Central memory CD4-positive, alpha-beta T cell (primary cell): ENCODE results near the gene ASTN2.

Experiments
- DNase-seq: peaks from one replicate; pipeline ENCODE4 v3.0.0; 2022
- total RNA-seq, 3 experiments: gene quantifications; one replicate each; lab custom pipeline; 2026; lab: John Stamatoyannopoulos, UW

The ASTN2 gene
- total RNA-seq: 1.8 to 10.2 (median 5.0) reads per million in 3 experiments

DNA sequence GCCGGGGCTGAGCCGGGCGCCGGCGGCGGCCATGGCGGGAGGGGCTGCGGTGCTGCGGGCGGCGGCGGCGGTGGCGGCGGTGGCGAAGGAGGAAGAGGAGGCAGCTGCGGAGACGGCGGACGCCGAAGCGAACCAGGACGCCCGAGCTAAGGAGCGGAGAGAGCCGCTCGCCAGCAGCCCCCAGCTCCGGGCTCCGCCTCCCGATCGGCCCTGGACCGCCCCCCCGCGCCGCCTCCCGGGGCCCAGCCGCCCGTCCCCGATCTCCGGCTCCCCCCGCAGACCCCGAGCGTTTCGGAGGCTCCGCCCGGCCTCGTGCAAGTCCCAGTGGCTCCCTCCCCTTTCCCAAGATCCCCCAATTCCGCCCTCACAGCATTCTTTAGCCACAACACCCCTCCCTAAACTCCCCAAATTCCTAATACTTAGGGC lies at the start of gene ASTN2:
TSS of gene ASTN2 (minus strand) at position 152 of the 426 bp plus-strand sequence. CDS start at position 33, 119 bp downstream.
- no peak for DNase-seq

DNA sequence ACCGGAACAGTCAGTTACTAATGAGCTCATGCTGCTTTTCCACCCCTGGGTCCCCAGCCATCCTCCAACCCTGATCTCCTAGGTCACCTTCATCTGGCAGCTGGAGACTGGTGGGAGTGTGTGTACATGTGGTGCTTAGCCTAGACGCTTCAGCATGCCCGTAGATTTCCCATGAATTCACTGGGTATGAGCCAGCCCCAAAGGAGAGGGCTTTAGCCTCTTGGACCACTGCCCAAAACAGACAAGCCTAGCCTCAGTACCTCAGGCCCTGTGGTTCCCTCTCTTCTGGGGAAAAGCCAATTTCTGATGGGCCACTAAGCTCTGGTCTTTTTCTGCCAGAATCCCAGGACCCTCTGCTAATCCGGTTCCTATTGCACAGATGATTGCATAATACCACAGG lies 48.0 kb upstream of the ASTN2 start:
- no peak for DNase-seq

GRCh38 chr9:117461386-117461785 lies 46.5 kb upstream of the ASTN2 start:
- no peak for DNase-seq

DNA sequence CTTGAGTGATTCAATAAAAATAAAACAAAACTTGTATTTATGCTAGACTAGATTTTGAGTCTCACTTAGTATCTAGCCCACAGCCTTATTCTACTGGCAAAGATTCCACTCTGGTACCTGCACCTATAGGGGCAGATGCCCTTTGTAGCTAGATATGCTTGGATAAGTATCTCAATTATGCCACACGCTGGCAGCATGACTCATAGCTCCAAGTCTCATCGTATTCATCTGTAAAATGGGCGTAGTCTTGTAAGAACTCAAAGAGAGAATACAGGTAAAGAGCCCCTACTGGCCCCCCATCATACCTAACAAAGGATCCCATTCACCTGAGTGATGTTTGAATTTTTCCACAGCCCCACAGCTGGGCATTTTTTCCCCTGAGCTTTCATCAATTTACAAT lies 45.9 kb upstream of the ASTN2 start:
- DNase-seq: no peak

DNA sequence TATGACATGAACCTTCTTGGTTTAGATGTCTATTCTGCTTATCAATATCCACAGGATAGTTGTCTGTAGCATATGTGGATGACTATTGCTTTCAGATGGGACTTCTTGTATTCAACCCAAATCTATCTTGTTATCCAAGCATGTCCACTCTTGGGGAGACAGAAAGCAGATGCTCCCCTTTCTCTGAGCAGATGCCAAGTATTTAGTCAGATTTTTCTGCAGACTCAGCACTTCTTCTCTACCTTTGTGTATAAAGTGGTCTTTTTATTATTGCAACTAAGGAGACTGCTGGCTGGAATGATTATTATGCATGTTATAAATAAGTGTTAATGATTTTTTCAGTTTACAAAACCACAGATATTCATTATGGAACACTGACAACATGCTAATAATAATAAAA lies 45.1 kb upstream of the ASTN2 start:
- no peak for DNase-seq

DNA sequence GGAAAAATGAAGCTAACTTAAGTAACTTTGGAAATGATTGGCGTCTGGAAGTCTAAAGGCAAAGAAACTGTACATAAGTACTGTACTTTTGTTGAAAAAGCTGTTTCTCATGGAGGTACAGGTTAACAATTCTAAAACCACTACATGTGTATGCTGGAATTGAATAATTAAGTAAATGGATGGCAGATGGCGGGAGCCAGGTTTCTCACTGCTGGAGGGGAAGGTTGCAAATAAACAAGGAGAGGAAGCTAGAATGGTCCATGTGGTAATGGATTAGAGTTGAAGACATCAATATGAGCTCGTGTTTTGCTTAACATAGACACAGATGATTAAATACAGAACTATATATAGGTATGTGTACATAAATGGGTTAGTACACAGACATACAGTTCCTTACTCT lies 43.2 kb upstream of the ASTN2 start:
- no peak for DNase-seq

GRCh38 chr9:117454711-117455110 lies 39.9 kb upstream of the ASTN2 start:
- no peak for DNase-seq

DNA sequence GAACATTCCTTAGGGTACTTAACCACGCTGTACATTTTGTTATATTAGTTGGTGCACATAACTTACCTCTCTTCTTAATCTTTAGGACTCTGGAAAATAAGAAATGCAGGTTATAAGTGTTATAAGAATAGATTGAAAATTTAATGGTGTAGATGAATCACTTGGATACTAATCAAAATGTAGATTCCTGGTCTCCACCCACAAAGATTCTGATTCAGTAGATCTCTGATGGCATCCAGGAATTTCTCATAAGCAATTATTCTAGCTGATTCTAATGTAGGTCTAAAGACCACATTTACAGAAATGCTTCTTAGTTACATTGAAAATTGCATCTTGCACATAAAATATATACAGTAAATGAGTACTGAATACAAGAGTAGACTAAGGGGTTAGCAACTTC lies 38.9 kb upstream of the ASTN2 start:
- DNase-seq: no peak

- DNase-seq: no peak
These were observed 36.5 kb upstream of the ASTN2 start for GRCh38 chr9:117451311-117451710.

- no peak for DNase-seq
These were observed 33.2 kb upstream of the ASTN2 start for GRCh38 chr9:117448066-117448465.

- no peak for DNase-seq
These were observed 30.8 kb upstream of the ASTN2 start for GRCh38 chr9:117445631-117446030.

GRCh38 chr9:117444501-117444900 lies 29.6 kb upstream of the ASTN2 start:
- no peak for DNase-seq

GRCh38 chr9:117437283-117437682 lies 22.4 kb upstream of the ASTN2 start:
- no peak for DNase-seq

DNA sequence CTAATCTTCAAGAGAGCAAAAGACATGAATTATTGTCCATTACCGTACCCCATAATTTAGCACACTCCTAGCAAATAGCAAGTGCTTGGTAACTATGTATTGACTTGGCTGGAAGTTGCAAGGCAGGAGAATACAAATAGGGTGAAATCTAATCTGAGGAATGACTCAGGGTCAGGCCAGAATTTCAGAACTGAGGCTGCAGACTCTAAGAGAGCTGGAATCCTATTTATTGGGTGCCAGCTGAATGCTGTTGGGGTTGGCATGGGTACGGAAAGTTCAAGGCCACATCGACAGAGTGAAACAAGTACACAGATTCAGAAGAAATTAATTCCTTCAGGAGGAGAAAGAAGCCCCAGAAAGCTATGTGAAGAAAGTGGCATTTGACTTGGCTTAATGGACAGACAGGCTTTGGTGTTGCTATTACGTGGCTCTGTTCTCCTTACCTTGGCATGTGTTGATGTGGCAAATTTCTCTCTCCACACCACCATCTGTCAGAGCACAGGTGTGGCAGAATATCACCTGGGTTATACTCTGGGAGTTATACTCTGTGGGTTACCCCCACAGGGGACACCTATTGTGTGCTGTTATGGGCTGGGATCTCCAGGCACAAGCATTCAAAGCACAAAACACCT lies 20.9 kb upstream of the ASTN2 start:
- no peak for DNase-seq

GRCh38 chr9:117434566-117434965 lies 19.7 kb upstream of the ASTN2 start:
- DNase-seq: no peak

GRCh38 chr9:117430813-117431212 lies 16.0 kb upstream of the ASTN2 start:
- no peak for DNase-seq

DNA sequence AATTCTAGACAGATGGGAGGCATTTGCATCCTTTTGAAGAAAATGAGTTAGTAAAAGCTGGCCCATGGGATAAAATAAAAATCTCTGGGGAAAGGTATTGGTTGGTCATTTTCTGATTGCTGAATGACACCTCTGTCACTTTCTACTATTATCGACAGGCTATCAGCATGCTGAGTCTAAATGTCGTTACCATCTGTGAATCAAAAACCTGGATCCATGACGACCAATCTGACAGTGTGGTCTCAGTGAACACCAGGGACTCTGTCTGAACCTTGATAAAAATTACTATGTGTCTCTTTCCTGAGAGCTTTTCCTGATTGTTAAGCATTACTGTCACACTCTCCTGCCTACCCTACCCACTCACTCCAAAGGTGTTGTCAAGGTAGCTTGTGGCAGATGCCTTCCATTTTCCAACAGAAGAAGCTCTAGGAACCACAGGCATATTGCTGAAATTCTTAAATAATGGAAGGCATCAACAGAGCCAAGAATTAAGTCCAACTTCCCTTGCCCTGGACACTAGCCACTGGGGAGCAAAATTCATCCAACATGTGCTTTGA lies 12.6 kb upstream of the ASTN2 start:
- no peak for DNase-seq

- no peak for DNase-seq
These were observed 10.7 kb upstream of the ASTN2 start for GRCh38 chr9:117425566-117425965.

DNA sequence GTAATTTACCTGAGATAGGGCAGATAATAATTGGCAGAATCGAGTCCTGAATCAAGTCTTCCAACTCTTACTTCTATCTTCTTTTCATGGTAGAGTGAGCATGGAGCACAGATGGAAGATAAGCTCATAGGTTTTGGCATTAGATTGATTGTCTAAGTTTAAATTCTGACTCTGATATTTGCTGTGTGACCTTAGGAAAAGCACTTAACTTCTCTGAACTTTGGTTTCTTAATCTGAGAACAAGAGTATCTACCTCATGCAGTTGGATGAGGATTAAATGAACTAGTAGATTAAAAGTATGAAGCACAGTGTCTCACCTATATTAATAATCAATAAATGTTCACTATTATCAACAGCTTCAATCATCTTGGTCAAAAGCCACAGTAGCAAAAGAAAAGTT lies 9.4 kb upstream of the ASTN2 start:
- DNase-seq: no peak

DNA sequence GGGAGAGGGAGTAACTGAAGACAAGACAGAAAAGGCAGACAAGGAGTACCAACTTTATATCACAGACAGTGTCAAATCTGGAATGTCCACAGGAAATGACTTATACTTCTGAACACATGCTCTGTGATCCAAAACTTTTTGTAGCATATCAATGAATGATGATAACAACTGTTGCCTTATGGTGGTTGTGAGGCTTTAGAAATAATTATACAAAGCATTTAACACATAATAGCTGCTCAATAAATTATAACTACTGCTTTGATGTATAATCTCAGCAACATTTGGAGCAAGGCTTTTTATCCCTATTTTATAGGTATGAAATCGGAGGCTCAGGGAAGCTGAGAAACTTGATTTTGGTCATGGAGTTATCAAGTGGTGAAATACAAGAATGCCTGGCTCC lies 3.3 kb upstream of the ASTN2 start:
- no peak for DNase-seq

GRCh38 chr9:117416856-117417255 lies 2.0 kb upstream of the ASTN2 start:
- no peak for DNase-seq

- DNase-seq: no peak
These were observed 579 bp upstream of the ASTN2 start for GRCh38 chr9:117415358-117415914.

DNA sequence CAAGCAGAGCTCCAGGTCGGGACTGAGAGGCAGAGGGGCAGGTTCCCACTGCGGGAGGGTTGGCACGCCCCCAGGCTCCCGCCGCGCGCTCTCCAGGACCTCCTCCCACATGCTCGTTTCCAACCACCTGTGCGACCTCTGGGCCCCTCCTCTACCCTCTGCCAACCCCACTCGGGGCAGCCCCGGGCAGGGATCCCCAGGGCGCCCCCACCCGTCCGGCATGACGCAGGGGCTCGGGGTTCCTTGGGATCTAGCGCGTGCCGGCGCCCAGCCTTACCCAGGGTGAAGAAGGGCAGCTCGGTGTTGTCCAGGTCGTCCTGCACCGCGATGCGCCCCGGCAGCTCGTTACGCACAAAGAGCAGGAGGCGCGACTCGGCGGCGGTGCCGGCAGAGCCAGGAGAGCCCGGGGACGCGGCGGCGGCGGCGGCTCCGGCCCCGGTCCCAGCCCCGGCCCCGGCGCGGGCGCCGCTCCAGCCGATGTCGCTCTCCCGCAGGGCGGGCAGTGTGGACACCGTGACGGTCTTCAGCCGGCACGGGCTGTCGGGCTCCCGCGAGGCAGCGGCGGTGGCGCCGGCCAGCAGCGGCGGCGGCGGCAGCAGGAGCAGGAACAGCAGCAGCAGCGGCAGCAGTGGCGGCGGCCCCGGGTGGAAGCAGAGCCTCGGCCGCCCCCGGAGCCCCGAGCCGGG lies 494 bp downstream of the ASTN2 start:
- no peak for DNase-seq
